H1 (cell line): ENCODE measurements around the gene CAMTA1. TPM values are rescaled to one million over a fixed set of nuclear protein-coding genes. Genes with fewer than 3 reads are reported as not detected.

Experiments used
- CHD7 ChIP-seq: fragments of 300-600 bp; sonication (generic); IDR thresholded peaks from 2 replicates; pipeline ENCODE4 v1.7.1; 2012; ENCODE audit warnings: low read length, moderate library complexity, mild to moderate bottlenecking, inconsistent platforms; ENCODE audit not compliant: insufficient replicate concordance
- KDM4A ChIP-seq: IDR thresholded peaks from one replicate; pipeline ENCODE4 v1.7.1; 2012; ENCODE audit warnings: low read depth, mild to moderate bottlenecking, moderate library complexity, low read length, inconsistent platforms; ENCODE audit not compliant: severe bottlenecking
- POU5F1 ChIP-seq: IDR thresholded peaks from 2 replicates; pipeline ENCODE4 v1.6.1; 2011; ENCODE audit warnings: low read depth, mild to moderate bottlenecking, low read length, moderate library complexity
- RAD21 ChIP-seq, 2 experiments: IDR thresholded peaks in 1 of 2; conservative IDR thresholded peaks in 1 of 2; 2 replicates each; pipeline ENCODE4 v1.6.1; 2011; ENCODE audit warnings: low read depth in 2 of 2, low read length in 2 of 2, improper control_type of control experiment in 1 of 2, inconsistent platforms in 1 of 2, mild to moderate bottlenecking in 1 of 2, moderate library complexity in 1 of 2
- RBBP5 ChIP-seq: IDR thresholded peaks from 2 replicates; pipeline ENCODE4 v1.7.1; 2012; ENCODE audit warnings: low read depth, mild to moderate bottlenecking, inconsistent platforms, low read length, moderate library complexity, borderline replicate concordance
- SAP30 ChIP-seq: fragments of 300-600 bp; sonication (generic); IDR thresholded peaks from 2 replicates; pipeline ENCODE4 v1.7.1; 2012; ENCODE audit warnings: low read length, moderate library complexity, mild to moderate bottlenecking, inconsistent platforms; ENCODE audit not compliant: insufficient read depth, insufficient replicate concordance
- SIRT6 ChIP-seq: IDR thresholded peaks from one replicate; pipeline ENCODE4 v1.7.1; 2012; ENCODE audit warnings: low read length, inconsistent platforms
- polyA plus RNA-seq, 7 experiments: library from polyadenylated mRNA; depleted of rRNA in 3 of 7; stranded (reverse) in 5 of 7; unstranded in 2 of 7; fragments of >200 nt in 5 of 7; fragments of 200-250 nt in 2 of 7; gene quantifications; 1 replicate in 5 of 7; 2 replicates in 1 of 7; 4 replicates in 1 of 7; pipeline versions ENCODE4 v1.2.1 to v1.2.3, GENCODE V29; 2011 to 2013; ENCODE audit warnings: missing spikeins in 2 of 7, mixed read lengths in 2 of 7
- total RNA-seq: library from RNA; stranded (reverse); fragmentation: NEBNext Ultra II Directional; extraction: Animal tissue kit (Norgen Biotek cat#: 25700); gene quantifications from 2 replicates; pipeline ENCODE4 v1.2.1, GENCODE V29; 2021

CAMTA1 gene
- total and polyA plus RNA-seq, 2 of the 8 experiments (the other 6 are each of a cell fraction or from before 2014, with no cell fraction given) = 65.0 to 119 TPM

- TF ChIP-seq CHD7 = no peak
- no peak for TF ChIP-seq RAD21 (IDR thresholded peaks at IDR 0.05 in 1 of 2, conservative IDR thresholded peaks at IDR 0.05 in 1 of 2; ENCODE audit: low read depth in 2 of 2, low read length in 2 of 2)
- TF ChIP-seq POU5F1 = no peak
- TF ChIP-seq RBBP5 = no peak
- no peak for TF ChIP-seq SIRT6
- no peak for TF ChIP-seq KDM4A
- TF ChIP-seq SAP30 = no peak
These were observed 181.1 kb downstream of the CAMTA1 start (continued) for GRCh38 chr1:6966326-6966725.
